Stimulated activated CD4-positive, alpha-beta T cell treated with anti-CD3 and anti-CD28 coated beads, Interleukin-15, amount 100 ng/mL, for 24 hours (primary cell): ENCODE measurements around the gene PCDHGA8.
A peak's percentile ranks its signal among the peaks of the same experiment; 100 is the strongest.
"Not testable (repeated sequence)": the region's sequence is repeated elsewhere in the genome, so short reads cannot be mapped to it uniquely, and the experiment has no call there.

Experiments
- DNase-seq: peaks from one replicate; pipeline ENCODE4 v3.0.0-alpha.2; 2020

Gene PCDHGA8

DNA sequence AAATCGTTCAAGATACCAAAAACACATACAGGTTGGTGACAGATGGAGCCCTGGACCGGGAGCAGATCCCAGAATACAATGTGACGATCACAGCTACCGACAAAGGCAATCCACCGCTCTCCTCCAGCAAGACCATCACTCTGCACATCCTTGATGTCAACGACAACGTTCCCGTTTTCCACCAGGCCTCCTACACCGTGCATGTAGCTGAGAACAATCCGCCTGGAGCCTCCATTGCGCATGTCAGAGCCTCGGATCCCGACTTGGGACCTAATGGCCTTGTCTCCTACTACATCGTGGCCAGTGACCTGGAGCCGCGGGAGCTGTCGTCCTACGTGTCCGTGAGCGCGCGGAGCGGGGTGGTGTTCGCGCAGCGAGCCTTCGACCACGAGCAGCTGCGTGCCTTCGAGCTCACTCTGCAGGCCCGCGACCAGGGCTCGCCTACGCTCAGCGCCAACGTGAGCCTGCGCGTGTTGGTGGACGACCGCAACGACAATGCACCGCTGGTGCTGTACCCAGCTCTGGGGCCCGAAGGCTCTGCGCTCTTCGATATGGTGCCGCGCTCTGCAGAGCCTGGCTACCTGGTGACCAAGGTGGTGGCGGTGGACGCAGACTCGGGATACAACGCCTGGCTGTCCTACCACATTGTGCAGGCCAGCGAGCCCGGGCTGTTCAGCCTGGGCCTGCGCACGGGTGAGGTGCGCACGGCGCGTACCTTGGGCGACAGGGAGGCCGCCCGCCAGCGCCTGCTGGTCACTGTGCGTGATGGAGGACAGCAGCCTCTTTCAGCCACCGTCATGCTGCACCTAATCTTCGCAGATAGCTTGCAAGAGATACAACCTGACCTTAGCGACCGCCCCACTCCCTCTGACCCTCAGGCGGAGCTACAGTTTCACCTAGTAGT lies 20.6 kb upstream of the PCDHGA8 start:
- DNase-seq, result no peak

GRCh38 chr5:141373673-141374317 lies 18.6 kb upstream of the PCDHGA8 start, which contains the start of gene PCDHGA6:
Gene PCDHGA6 (plus strand): TSS chr5:141373891. CDS start chr5:141374084, 193 bp downstream.
- DNase-seq, result no peak

GRCh38 chr5:141374627-141375026 lies 17.8 kb upstream of the PCDHGA8 start:
- DNase-seq, result no peak

DNA sequence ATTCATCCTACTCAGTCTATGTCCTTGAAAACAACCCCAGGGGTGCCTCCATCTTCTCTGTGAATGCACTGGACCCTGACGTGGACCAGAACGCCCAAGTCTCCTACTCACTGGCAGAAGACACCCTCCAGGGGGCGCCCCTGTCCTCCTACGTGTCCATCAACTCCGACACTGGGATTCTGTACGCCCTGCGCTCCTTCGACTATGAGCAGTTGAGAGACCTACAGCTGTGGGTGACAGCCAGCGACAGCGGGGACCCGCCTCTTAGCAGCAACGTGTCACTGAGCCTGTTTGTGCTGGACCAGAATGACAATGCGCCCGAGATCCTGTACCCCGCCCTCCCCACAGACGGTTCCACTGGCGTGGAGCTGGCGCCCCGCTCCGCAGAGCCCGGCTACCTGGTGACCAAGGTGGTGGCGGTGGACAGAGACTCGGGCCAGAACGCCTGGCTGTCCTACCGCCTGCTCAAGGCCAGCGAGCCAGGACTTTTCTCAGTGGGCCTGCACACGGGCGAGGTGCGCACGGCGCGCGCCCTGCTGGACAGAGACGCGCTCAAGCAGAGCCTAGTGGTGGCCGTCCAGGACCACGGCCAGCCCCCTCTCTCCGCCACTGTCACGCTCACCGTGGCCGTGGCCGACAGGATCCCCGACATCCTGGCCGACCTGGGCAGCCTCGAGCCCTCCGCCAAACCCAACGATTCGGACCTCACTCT lies 16.8 kb upstream of the PCDHGA8 start:
- DNase-seq, result peak; percentile 26

GRCh38 chr5:141382469-141383294 lies 9.8 kb upstream of the PCDHGA8 start, which contains the start of gene PCDHGA7:
Gene PCDHGA7 (plus strand): TSS chr5:141382742. CDS start chr5:141382900, 158 bp downstream.
- no peak for DNase-seq

- DNase-seq, result no peak
Measured at GRCh38 chr5:141383345-141383744, 9.1 kb upstream of the PCDHGA8 start.

- DNase-seq, result no peak
Measured at GRCh38 chr5:141384471-141385267, 7.8 kb upstream of the PCDHGA8 start.

DNA sequence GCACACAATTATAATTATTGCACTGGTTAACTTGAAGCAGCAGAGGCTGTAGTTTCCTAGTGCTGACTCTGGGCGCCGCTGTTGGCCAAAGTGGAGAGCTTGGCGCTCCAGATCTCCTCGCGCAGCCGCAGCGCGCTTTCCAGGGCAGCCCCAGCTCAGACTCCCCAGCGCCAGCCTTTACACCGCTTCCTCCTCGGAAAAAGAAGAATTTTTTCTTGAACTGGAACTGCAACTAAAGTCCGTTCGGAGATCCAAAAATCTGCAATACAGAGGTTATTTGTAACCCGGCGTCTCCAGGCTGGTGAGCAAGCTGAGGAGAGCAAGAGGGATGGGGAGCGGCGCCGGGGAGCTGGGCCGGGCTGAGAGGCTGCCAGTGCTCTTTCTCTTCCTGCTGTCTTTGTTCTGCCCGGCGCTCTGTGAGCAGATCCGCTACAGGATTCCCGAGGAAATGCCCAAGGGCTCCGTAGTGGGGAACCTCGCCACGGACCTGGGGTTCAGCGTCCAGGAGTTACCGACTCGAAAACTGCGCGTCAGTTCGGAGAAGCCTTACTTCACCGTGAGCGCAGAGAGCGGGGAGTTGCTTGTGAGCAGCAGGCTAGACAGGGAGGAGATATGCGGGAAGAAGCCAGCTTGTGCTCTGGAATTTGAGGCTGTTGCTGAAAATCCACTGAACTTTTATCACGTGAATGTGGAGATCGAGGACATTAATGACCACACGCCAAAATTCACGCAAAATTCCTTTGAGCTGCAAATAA lies 4.7 kb upstream of the PCDHGA8 start, which contains the start of gene PCDHGB4:
Gene PCDHGB4, plus strand, starts transcription at position 142 of the 755 bp plus-strand sequence. Its CDS starts 187 bp downstream, at position 329.
- DNase-seq, result peak; percentile 44

DNA sequence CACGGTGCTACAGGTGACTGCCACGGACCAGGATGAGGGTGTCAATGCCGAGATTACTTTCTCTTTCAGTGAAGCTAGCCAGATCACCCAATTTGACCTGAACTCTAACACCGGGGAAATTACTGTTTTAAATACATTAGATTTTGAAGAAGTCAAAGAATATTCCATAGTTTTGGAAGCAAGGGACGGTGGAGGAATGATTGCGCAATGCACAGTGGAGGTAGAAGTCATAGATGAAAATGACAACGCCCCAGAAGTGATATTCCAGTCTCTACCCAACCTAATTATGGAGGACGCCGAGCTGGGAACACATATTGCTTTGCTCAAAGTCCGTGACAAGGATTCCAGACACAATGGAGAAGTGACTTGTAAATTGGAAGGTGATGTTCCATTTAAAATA lies 3.8 kb upstream of the PCDHGA8 start:
- DNase-seq, result no peak

- no peak for DNase-seq
Measured at GRCh38 chr5:141389153-141390042, 3.0 kb upstream of the PCDHGA8 start.

- DNase-seq, result no peak
Measured at GRCh38 chr5:141393267-141393666, 834 bp downstream of the PCDHGA8 start.

DNA sequence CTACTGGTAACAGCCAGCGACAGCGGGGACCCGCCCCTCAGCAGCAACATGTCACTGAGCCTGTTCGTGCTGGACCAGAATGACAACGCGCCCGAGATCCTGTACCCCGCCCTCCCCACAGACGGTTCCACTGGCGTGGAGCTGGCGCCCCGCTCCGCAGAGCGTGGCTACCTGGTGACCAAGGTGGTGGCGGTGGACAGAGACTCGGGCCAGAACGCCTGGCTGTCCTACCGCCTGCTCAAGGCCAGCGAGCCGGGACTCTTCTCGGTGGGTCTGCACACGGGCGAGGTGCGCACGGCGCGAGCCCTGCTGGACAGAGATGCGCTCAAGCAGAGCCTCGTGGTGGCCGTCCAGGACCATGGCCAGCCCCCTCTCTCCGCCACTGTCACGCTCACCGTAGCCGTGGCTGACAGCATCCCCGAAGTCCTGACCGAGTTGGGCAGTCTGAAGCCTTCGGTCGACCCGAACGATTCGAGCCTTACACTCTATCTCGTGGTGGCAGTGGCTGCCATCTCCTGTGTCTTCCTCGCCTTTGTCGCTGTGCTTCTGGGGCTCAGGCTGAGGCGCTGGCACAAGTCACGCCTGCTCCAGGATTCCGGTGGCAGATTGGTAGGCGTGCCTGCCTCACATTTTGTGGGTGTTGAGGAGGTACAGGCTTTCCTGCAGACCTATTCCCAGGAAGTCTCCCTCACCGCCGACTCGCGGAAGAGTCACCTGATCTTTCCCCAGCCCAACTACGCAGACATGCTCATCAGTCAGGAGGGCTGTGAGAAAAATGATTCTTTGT lies 2.2 kb downstream of the PCDHGA8 start:
- DNase-seq, result not testable (repeated sequence)

DNA sequence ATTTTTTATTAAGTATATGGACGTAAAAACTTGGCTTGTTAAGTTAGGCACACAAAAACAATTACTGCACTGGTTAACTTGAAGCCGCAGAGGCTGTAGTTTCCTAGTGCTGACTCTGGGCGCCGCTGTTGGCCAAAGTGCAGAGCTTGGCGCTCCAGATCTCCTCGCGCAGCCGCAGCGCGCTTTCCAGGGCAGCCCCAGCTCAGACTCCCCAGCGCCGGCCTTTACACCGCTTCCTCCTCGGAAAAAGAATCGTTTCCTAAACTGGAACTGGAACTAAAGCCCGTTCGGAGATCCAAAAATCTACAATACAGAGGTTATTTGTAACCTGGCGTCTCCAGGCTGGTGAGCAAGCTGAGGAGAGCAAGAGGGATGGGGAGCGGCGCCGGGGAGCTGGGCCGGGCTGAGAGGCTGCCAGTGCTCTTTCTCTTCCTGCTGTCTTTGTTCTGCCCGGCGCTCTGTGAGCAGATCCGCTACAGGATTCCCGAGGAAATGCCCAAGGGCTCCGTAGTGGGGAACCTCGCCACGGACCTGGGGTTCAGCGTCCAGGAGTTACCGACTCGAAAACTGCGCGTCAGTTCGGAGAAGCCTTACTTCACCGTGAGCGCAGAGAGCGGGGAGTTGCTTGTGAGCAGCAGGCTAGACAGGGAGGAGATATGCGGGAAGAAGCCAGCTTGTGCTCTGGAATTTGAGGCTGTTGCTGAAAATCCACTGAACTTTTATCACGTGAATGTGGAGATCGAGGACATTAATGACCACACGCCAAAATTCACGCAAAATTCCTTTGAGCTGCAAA lies 5.5 kb downstream of the PCDHGA8 start, which contains the start of gene PCDHGB5:
Gene PCDHGB5, plus strand, starts transcription at position 192 of the 796 bp plus-strand sequence. Its CDS starts 181 bp downstream, at position 373.
- peak; percentile 60 for DNase-seq

DNA sequence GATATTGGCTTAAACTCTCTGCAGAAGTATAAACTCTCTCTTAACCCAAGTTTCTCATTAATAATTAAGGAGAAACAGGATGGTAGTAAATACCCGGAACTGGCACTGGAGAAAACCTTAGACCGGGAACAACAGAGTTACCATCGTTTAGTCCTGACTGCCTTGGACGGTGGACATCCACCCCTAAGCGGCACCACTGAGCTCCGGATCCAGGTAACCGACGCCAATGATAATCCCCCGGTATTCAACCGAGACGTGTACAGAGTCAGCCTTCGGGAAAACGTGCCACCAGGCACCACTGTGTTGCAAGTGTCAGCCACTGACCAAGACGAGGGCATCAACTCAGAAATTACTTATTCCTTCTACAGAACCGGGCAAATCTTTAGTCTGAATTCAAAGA lies 6.2 kb downstream of the PCDHGA8 start:
- no peak for DNase-seq

GRCh38 chr5:141399555-141400258 lies 7.3 kb downstream of the PCDHGA8 start:
- DNase-seq, result no peak

DNA sequence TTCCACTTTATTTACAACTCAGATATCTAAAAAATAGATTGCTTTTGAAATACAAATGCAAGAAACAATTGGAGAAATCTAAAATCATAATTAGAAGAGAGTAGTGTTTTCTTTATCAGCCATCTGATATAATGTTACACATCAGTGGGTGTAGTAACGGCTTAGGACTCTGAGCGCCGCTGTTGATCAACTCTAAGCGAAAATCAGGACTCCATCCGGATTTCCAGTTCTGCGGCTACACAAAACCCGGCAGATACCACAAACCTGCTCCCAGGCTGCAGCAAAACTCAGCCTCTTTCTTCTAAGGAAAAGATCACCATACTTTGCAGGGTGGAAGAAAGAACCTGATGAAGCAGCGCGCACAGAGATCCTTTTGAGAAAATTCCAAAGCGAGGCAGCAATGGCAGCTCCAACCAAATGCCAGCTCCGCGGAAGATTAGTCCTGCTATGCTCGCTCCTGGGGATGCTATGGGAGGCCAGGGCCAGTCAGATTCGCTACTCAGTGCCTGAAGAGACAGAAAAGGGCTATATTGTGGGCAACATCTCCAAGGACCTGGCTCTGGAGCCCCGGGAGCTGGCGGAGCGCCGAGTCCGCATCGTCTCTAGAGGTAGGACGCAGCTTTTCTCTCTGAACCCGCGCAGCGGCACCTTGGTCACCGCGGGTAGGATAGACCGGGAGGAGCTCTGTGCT lies 10.3 kb downstream of the PCDHGA8 start, which contains the start of gene PCDHGA9:
Gene PCDHGA9, plus strand, starts transcription at position 226 of the 691 bp plus-strand sequence. Its CDS starts 175 bp downstream, at position 401.
- DNase-seq, result peak; percentile 37
